Stimulated activated CD4-positive, alpha-beta T cell treated with anti-CD3 and anti-CD28 coated beads, Interleukin-12 subunit alpha, Interleukin-12 subunit beta, amount 100 ng/mL, for 48 hours (primary cell): ENCODE measurements around the gene COL1A1.

Source experiments
- DNase-seq, 3 donors: peaks; one replicate each; pipeline ENCODE4 v3.0.0-alpha.2; 2020; ENCODE audit warnings: low read depth in 2 of 3, low spot score in 1 of 3

COL1A1 gene

DNA sequence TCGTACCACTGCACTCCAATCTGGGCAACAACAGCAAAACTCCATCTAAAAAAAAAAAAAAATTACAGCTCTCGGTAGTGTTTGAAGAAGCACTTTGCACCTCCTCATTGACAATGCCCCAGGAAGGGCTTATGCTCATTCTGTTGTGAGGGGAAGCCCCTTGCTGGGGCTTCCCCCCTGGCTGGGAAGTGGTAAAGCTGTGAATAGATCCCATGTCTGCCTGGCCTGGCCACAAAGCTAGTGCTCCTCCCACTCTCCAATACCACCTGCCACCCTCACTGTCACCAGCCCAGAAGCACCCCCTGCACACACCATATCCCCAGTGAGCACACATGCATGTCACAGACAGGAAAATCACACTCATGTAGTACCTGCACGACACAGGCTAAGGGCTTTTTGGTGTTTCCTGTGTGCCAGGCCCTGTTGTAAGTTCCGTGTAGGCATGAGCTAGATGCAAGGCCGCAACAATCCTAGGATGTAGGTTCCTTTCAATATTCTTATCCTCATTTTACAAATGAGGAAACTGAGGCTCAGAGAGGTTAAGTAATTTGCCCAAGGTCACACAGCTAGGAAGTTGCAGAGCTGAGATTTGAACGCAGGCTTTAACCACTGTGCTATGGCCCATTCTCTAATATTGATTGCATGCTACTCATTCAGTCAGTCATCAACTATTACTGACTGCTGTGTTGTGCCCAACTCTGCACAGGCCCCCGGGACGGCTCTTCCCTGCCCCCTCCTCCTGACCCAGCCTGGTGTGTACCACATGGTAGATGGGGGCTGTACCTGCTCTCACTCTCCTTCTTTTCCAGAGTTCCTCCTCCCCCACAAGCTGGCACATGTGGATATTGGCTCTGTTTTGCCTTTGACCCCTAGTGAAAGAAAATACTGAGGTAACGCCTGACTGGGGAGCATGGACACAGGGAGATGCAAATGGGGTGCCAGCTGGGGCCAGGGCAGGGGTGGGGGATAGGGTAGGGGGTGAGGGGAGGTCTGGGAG is 11.9 kb upstream of the COL1A1 start:
- DNase-seq = peak; percentile 20 to 34 (median 30)

DNA sequence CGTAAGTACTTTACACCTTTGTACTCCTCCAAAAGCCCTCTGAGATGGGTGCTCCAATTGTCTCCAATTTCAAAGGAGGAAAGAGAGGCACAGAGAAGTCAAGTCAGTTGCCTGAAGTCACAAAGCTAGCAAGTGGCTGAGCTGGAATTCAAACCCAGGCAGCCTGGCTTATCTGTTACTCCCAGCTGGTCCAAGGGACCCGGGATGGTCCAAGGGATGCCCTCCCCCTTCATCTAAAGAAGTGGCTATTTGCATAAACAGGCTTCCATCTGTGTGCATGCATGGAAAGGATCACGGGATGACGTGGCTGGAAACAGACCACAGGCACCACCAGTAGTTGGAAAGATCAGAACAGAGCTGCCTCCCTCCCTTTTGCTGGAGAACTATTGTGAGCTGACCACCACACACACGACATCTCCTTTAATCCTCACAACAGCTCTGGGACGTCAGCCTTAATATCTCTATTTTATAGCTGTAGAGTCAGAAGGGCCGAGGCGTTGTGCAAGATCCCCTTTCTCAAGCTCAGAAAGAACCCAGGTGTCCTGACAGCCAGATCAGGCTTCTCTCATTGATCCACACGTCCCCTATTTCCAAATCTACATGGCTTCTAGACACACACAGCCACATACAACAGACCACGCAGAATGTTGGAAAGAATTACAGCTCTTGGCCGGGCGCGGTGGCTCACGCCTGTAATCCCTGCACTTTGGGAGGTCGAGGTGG is 10.9 kb upstream of the COL1A1 start:
- no peak for DNase-seq

DNA sequence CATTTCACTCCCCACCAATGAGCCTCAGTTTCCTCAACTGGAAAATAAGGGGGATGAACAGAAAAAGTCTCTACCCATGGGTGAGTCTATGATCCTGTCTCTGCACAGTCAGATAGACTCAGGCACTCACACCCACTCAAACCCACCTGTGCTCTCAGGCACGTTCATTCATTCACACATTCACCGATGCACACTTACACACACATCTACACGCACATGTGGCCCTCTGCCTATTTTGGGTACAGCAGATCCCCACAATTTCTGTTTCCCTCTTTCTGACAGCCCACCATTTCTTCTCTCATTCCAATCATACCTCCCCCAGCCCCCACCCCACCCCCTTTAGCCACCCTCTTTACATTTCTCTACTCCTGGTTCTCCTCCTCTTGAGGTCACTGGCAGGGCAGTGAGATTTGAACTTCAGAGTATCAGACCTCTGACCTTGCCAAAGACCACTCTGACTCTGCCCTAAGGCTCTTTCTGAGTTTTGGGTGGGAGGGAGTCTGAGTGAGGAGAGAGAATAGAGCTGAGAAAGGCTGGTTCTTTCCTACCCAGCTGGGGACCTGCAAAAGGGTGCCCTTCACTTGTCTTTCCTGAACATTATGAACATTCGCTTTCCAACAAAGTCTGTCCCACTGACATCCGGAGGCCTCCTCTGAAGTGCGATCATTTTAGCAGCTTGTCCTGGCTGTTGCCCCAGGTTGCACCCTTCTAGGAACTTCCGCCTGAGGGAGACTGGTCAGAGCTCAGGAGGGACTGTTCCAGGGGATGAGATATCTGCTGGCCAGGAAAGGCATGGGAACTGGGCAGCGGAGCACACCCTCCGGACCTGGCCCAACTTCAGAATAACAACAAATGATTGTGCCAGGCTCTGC is 10.1 kb upstream of the COL1A1 start:
- no peak for DNase-seq

DNA sequence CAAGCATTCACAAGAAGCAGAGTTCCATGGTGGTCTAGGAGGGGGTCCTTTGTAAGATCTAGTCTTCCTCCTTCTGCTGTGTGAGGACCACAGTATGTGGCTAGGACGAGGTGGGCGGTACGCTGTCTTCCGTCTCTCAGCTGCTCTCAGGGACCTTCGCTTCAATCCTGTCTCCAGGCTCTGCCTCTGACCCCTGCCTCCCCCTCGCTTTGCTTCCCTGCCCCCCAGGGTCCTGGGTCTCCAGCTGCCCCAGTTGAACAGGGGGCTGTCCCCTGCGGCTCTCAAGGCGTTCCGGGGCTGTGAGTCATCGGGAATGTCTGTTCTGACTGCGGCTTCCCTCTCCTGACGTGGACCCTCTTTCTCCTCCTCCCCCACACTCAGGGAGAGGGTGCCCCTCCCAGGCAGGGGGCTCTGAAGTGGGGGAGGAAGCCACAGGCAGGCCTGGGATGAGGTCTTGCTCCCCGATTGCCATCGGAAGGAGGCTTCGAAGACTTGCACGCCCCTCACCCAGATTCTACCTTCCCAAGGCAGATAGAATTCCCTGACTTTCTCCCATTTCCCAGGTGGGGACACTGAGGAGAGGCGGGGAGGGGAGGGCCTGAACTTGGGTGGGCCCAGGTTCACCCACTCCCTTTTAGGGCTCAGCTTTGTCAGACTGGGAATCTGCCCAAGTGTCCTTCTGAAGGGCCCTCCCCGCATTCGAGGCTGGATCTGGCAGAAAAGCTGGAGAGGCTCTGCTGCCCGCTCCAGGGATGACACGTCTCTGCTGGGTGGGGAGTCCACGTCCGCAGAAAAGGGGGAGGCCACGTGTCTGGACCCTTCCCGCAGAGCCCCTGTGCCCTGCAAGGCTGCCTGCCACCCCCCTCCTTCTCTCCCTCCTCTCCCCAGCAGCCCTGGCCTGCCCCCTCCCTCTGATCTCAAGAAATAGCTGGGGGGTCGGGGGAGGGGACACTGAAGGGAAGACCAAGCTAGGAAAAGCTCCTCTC is 9.1 kb upstream of the COL1A1 start:
- DNase-seq = no peak

DNA sequence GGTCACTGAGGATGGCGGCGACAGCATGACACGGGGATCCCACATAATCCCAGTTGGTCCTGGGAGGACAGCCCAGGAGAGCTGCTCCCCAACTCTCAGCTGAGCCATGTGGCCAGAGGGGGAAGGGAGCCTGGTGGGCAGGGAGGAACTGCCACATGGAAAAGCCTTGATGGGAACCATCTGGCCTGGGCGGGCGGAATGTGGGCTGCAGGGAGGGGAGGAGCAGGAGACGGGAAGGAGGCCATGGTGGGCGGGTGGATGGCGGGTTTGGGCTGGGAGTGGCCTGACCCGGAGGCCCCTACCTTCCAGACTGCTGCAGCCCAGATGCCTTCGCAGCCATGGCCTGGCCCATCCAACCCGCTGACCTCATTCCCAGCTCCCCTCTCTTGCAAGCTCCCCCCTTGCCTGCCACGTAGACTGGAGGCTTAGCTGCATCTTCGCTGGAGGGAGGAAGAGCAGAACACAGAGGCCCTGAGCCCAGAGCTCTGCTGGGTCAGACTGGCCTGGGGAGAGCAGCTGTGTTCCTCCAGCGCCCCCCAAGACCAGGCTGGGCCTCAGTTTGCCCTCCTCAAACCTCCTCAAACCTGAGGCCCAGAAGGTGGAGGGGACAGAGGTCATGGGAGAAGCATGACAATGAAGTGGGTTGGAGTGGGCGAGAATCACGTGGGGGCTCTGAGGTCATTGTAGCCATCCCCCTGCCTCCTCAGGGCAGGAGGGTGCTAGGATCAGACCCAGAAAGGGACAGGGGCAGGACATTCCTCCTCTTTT is 8.2 kb upstream of the COL1A1 start:
- DNase-seq = no peak

DNA sequence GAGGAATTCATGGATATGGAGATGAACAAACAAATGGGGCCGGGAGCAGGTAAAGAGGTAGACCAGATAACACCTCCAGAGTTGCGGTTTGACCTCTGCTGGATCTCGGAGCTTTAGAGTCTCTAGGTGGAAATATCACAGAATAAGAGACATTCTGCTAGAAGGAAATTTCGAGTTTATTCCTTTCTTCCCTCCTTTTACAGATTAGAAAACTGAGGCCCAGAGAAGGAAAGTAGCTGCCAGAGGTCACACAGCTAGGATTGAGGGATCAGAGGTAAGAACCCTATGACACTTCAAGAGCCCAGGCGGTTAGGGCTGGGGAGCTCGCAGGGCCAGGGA is 7.7 kb upstream of the COL1A1 start:
- DNase-seq = no peak

DNA sequence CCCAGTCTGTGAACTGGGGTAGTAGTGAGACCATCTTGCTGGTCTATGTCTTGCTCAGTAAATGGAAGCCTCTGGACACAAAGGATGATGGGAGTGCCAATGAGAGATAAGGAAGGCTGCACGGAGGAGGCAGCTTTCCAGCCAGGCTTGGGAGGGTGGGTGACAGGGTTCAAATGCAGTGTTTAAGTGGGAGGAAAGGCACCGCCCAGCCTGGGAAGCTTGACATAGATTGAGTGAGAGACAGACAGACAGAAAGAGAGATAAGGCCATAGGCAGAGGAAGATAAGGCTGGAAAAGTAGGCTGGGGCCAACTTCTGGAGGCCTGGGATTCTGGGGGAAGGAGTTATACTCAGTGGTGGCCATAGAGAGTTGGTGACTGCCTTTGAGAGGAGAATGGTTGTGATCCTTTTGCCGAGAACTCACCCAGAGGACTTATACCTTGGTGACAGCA is 7.2 kb upstream of the COL1A1 start:
- no peak for DNase-seq

DNA sequence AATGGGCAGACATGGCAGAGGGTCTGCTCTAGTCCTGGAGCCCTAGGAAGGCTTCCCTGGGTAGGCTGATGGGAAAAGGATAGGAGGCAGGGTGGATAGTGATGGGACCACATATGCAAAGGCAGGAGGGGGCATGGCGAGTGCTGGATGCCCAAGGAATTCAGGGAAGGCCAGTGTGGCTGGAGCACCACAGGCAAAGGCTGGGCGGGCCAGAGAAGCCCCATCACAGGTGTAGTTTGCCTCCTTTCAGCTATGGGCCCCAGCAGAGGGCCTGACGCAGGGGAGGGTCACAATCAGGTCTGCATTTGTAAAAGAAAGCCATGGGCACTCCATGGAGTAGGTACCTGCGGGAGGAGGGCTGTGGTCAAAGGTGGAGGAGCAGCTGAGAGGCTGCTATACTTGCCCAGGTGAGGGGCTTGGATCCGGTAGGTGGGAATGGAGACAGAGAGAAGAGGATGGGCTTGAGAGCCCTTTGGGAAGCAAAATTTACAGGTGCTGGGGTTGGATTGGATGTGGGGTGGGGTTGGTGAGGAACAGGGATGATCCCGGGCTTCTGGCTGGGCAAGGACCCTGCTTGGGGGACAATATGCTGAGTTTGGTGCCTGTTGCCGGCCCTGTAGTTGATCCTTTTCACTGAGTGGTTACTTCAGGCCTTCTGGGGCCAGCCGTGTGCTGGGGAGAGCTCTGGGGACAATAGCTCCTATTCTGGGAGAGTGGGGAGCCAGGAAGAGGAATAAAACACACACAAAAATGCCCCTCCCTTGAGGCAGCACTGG is 6.5 kb upstream of the COL1A1 start:
- no peak for DNase-seq

DNA sequence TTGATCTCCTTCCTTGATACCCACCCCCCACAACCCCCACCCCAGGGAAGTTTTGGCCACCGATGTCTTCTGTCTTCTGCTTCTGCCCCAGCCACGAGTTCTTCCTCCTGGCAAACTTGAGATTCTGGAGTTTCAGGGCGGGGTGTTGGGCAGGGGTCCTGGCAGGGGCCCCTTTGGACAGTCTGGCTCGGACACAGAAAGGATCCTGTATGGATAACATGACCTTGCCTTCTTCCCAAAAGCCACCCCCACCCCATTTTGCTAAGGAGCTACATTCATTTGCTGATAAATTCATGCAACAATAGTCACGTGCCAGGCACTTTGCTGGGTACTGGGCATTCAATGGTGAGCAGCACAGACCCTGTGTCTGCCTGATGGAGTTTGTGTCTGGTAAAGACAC is 5.9 kb upstream of the COL1A1 start:
- DNase-seq = no peak

DNA sequence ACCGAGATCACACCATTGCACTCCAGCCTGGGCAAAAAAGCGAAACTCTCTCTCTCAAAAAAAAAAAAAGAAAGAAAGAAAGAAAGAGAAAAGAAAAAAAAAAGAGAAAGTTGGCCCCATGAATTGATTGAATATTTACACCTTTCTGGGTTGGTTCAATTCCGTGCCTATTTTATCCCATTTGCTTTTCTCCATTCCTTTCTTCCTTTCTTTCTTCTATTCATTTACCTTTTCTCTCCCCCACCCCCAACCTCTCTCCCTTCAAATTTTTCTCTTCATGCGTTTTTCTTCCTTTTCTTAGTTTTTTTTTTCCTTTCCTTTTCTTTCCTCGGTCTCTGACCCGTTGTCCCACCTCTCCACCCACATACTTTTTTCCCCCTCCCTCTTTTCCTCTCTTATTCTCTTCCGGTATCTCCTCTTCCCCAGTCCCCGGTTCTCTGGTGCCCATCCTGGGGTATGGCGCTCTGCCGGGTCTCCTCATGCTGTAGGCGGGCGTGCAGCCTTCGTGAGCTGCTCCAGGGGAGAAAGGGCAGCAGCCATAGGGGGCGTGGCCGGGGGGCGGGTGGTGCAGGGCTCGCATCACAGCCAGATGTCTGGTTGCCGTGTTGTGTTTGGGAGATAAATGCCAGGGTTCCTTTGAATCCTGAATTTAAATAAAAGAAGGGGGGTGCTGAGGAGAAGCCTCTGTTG is 5.3 kb upstream of the COL1A1 start:
- no peak for DNase-seq

DNA sequence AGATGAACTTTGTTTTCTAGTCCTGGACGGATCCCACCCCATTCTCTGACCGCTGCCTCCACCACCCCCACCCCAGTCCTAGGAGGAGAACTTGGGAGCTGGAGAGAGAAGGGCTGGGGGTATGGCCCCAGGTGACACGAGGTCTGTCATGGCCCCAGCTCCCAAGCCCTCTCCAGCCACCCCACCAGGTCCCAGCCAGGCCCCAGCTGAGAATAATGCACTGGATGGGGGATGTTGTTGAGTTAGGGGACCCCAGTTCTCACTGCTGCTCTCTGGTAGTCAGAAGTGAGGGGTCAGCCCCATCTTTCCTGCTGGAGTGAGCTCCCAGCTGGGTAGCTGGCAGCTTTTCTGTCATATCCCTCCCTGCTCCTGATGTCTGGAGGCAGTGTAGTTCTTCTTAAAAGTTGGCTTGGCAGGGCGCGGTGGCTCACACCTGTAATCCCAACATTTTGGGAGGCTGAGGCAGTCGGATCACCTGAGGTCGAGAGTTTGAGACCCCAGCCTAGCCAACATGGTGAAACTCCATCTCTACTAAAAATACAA is 4.6 kb upstream of the COL1A1 start:
- DNase-seq = no peak

DNA sequence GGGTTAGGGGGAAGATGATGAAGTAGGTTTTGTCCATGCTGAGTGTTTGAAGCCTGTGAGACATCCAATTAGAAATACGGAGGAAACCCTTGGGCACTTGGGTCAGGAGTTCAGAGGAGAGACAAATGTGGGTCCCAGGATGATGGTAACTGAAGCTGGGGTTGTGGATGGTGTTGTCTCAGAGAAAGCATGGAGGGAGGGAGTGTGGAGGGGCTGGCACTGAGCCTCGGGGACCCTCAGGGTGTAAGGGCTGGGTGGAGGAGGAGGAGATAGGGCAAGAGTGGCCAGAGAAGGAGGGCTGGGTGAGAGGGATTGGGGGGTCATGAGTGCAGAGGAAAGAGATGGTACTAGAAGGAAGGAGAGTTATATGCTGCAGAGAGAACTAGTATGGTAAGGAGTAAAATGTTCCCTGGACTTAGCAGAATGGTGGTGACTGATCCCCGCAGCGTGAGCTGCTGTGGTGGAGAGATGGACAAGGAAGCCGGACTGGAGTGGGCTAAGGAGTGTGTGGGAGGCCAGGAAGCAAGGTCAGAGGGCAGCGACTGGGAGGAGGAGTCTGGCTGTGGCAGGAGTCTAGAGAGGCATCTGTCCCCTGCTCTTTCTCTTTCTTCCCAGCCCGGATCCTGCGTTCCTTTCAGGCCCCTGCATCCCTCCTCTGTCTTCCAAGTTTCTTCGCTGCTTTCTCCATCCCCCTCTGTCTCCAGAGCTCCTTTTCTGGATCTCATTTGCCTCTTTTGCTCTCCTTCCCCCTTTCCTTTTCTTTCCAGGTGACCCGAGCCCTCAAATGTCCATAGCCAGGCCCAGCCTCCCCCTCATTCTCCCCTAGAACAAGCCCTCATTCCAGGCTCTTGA is 3.9 kb upstream of the COL1A1 start:
- no peak for DNase-seq

DNA sequence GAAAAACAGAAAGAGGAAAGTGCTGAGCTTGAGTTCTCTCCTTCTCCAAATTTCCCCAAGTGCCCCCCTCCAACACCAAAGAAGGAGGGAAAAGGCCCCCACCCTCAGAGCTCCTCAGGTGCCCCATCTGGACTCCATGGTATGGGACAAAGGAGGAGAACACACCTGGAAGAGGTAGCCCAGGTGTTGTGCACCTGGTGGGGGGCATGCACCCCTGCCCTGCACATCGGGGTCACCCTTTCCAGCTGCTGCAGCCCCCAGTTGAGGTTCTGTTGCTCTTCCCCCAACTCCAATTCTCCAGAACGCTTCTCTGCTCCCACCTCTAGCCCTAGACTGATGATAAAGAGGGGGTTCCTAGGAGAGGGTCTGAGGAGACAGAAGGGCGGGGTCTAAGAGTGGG is 3.0 kb upstream of the COL1A1 start:
- DNase-seq = no peak

DNA sequence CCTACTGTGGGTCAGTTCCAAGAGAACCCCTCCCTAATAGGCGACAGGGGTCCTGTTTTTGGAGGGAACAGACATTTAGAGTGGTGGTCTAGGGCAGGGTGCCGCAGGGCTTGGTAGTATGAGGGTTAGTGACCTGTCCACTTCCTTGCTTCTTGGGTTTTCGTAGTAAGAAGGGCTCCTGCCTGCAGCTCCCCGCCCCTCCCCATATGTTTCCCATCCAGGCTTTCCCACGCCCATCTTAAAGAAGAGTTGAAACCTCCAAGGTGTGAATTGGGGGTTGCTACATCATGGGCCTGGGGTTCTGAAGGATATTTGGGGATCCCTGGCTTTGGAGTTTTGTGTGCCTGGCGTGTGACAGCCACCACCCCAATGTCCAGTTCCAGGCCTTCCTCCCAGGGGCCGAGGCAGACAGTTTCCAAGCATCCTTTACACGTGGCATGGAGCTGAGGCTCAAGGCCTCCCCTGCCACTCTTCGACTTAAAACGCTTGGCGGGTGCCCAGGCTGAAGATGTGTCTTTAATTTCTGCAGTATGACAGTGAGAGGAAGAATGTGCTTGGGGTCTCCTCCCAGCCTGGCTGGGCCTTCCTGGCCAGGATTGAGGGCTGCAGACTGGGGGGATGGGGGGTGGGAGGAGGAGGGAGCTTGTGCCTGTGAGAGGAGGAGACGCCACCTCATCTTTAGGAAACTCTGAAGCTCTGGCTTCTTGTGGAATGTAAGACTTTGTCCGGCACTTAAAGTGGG is 2.3 kb upstream of the COL1A1 start:
- no peak for DNase-seq

DNA sequence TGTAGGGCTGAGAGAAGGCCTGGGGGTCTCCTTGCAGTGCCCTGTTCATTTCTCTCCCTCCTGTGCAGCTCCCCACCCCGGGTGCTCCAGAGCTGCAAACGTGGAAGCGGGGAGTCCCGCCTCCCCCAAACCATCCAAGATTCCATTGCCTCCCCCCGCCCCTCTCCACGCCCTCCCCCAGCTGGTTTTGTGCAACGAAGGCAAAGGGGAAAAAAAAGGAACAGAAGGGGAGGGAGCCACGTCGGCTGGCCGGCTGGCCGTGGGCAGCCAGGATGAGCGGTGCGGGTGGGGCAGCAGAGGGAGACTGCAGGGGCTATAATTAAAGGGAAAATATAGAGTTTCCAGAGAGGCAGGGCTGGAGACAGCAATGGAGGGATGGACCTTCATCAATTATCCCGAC is 1.7 kb upstream of the COL1A1 start:
- DNase-seq = no peak
